HCT116 (cell line): ENCODE data around the gene CXCR6.

Experiments
- CTCF ChIP-seq, 3 experiments: fragments of 200-600 bp in 1 of 3; sonication (generic) in 1 of 3; IDR thresholded peaks in 2 of 3; conservative IDR thresholded peaks in 1 of 3; 2 replicates each; pipeline ENCODE4 v1.5.1; 2012 to 2017; ENCODE audit warnings: low read depth in 2 of 3, low read length in 2 of 3, antibody characterized with exemption in 1 of 3, borderline replicate concordance in 1 of 3, control low read depth in 1 of 3, mild to moderate bottlenecking in 1 of 3, mixed read lengths in 1 of 3, mixed run types in 1 of 3, moderate library complexity in 1 of 3; ENCODE audit not compliant: insufficient read depth in 1 of 3
- EZH2 ChIP-seq: fragments of 200-600 bp; sonication (generic); IDR thresholded peaks from 2 replicates; pipeline ENCODE4 v1.6.1; 2017; ENCODE audit warnings: antibody characterized with exemption, mixed run types
- FOSL1 ChIP-seq: IDR thresholded peaks from 2 replicates; pipeline ENCODE4 v1.6.1; 2012; ENCODE audit warnings: low read depth
- RAD21 ChIP-seq: IDR thresholded peaks from 2 replicates; pipeline ENCODE4 v1.6.1; 2012; ENCODE audit warnings: low read depth, mild to moderate bottlenecking
- ZFX ChIP-seq: fragments of 450-650 bp; IDR thresholded peaks from 2 replicates; pipeline ENCODE4 v1.6.1; 2017

- TF ChIP-seq ZFX (no peak), FOSL1 (no peak), EZH2 (no peak), RAD21 (no peak), CTCF (IDR thresholded peaks at IDR 0.05 in 2 of 3, conservative IDR thresholded peaks at IDR 0.05 in 1 of 3; ENCODE audit: borderline replicate concordance in 1 of 3, insufficient read depth in 1 of 3, low read depth in 2 of 3, low read length in 2 of 3) (no peak)
Measured at GRCh38 chr3:45950131-45950530, 6.9 kb downstream of the CXCR6 start.
